Sigmoid colon (tissue), 7 donors: ENCODE results near the gene PRKCA. TPM values are rescaled to one million over a fixed set of nuclear protein-coding genes. Genes with fewer than 3 reads are reported as not detected.
"Not testable (repeated sequence)": the region's sequence is repeated elsewhere in the genome, so short reads cannot be mapped to it uniquely, and the experiment has no call there.

Experiments
- DNase-seq: peaks from one replicate; pipeline ENCODE4 v3.0.0-alpha.2; 2019
- H3K27ac ChIP-seq, 4 donors: fragments of 200-600 bp; sonication (generic); one replicate each; pipeline ENCODE4 v1.5.1; 2016 to 2019; ENCODE audit warnings: mild to moderate bottlenecking in 1 of 4
- H3K27me3 ChIP-seq, 3 donors: fragments of 200-600 bp; sonication (generic); one replicate each; pipeline ENCODE4 v1.5.1; 2019; ENCODE audit warnings: mild to moderate bottlenecking in 1 of 3
- H3K36me3 ChIP-seq, 4 donors: fragments of 200-600 bp; sonication (generic); one replicate each; pipeline ENCODE4 v1.5.1; 2016 to 2019
- H3K4me1 ChIP-seq, 4 donors: fragments of 200-600 bp; sonication (generic); one replicate each; pipeline ENCODE4 v1.5.1; 2017 to 2019
- H3K4me3 ChIP-seq, 4 donors: fragments of 200-600 bp; sonication (generic); one replicate each; pipeline ENCODE4 v1.5.1; 2017 to 2019; ENCODE audit warnings: mild to moderate bottlenecking in 2 of 4, moderate library complexity in 1 of 4
- H3K9me3 ChIP-seq, 4 donors: fragments of 200-600 bp in 3 of 4; sonication (generic) in 3 of 4; one replicate each; pipeline versions ENCODE4 v1.5.1 to v1.6.1; 2013 to 2019
- CTCF ChIP-seq, 4 experiments: fragments of 450-650 bp in 3 of 4; fragments of 200-600 bp in 1 of 4; IDR thresholded peaks; one replicate each; pipeline ENCODE4 v1.5.1; 2016 to 2019; ENCODE audit warnings: antibody characterized with exemption in 4 of 4, mild to moderate bottlenecking in 3 of 4, moderate library complexity in 2 of 4
- EP300 ChIP-seq, 4 donors: sonication (generic); formaldehyde crosslinking; IDR thresholded peaks; one replicate each; pipeline ENCODE4 v1.6.1; 2017; ENCODE audit warnings: antibody characterized with exemption in 4 of 4
- POLR2A ChIP-seq, 2 donors: fragments of 450-650 bp; IDR thresholded peaks; one replicate each; pipeline ENCODE4 v1.6.1; 2016; ENCODE audit warnings: antibody characterized with exemption in 2 of 2, mild to moderate bottlenecking in 2 of 2, moderate library complexity in 2 of 2
- POLR2AphosphoS5 ChIP-seq, 4 donors: sonication (generic); formaldehyde crosslinking; IDR thresholded peaks; one replicate each; pipeline ENCODE4 v1.6.1; 2017; ENCODE audit warnings: antibody characterized with exemption in 4 of 4
- WGBS, 2 donors: extraction: QIAGEN DNeasy Blood & Tissue Kit; methylation state at CpG; one replicate each; pipeline ENCODE4 v1.1.7; 2013; 5-methylcytosine and 5-hydroxymethylcytosine counted together
- intact Hi-C: fragments of 100-400 bp; cut with DNase I; formaldehyde crosslinking; loops from one replicate; pipeline ENCODE4 v1.15.1; 2023
- polyA plus RNA-seq, 3 donors: library from polyadenylated mRNA; stranded (reverse); fragments of 200-250 nt; gene quantifications; one replicate each; pipeline ENCODE4 v1.2.3, GENCODE V29; 2013
- total RNA-seq, 4 donors: library from RNA; depleted of rRNA; stranded (reverse); fragments of >200 nt; gene quantifications; one replicate each; pipeline ENCODE4 v1.1.0, GENCODE V29; 2016
- donor health status: healthy with polysubstance abuse.
- donor health status: Bipolar disorder and iron deficiency.
- donor health status: healthy.

The PRKCA gene
- total and polyA plus RNA-seq, 7 donors, result 6.6 to 58.4 (median 42.6) TPM

GRCh38 chr17:66292353-66292752 is 10.1 kb upstream of the PRKCA start:
- WGBS, 2 donors, result 30 to 88% methylated on average over 3 of the region's 3 CpGs
- intact Hi-C loops, result no loop called here
- Histone ChIP-seq H3K27ac (no peak overlapping the region), H3K36me3 (no peaks in the 10 kb centered on the region), H3K4me1 (no peaks in the 10 kb centered on the region), H3K27me3 (no peaks in the 10 kb centered on the region), H3K4me3 (no peak overlapping the region), H3K9me3 (no peaks in the 10 kb centered on the region)
- DNase-seq, result no peak
- no peak for TF ChIP-seq POLR2AphosphoS5 (IDR thresholded peaks at IDR 0.05)
- no peak for TF ChIP-seq POLR2A (IDR thresholded peaks at IDR 0.05)
- TF ChIP-seq EP300 (IDR thresholded peaks at IDR 0.05), result no peak
- TF ChIP-seq CTCF (IDR thresholded peaks at IDR 0.05), result no peak

- DNase-seq, result no peak
- no peak overlapping the region for H3K4me3 ChIP-seq
- H3K9me3 ChIP-seq, result no peaks in the 10 kb centered on the region
- peaks cover 0 to 5% (median 2%) of the 10 kb centered on the region in 4 donors for H3K4me1 ChIP-seq
- no peaks in the 10 kb centered on the region for H3K36me3 ChIP-seq
- 42 to 80% methylated on average over 6 of the region's 6 CpGs for WGBS, 2 donors
- no peak overlapping the region for H3K27ac ChIP-seq
- TF ChIP-seq EP300 (IDR thresholded peaks at IDR 0.05) (no peak), CTCF (IDR thresholded peaks at IDR 0.05) (no peak), POLR2A (IDR thresholded peaks at IDR 0.05) (no peak), POLR2AphosphoS5 (IDR thresholded peaks at IDR 0.05) (no peak)
- no peaks in the 10 kb centered on the region for H3K27me3 ChIP-seq
- intact Hi-C loops, result no loop called here
Measured at GRCh38 chr17:66296289-66296725, 6.1 kb upstream of the PRKCA start.

GRCh38 chr17:66297443-66297842 is 5.0 kb upstream of the PRKCA start:
- H3K36me3 ChIP-seq, H3K4me3 ChIP-seq, H3K27ac ChIP-seq, intact Hi-C loops, H3K9me3 ChIP-seq, H3K27me3 ChIP-seq, DNase-seq: not testable (repeated sequence)
- WGBS, 2 donors, result 93 to 94% methylated on average over 9 of the region's 9 CpGs
- peaks cover 0 to 11% (median 8%) of the 10 kb centered on the region in 4 donors for H3K4me1 ChIP-seq

GRCh38 chr17:66299711-66300110 is 2.7 kb upstream of the PRKCA start:
- Histone ChIP-seq H3K4me3 (no peak overlapping the region), H3K4me1 (peaks cover 0 to 18% (median 11%) of the 10 kb centered on the region in 4 donors), H3K9me3 (no peaks in the 10 kb centered on the region), H3K27ac (no peak overlapping the region), H3K27me3 (no peaks in the 10 kb centered on the region), H3K36me3 (no peaks in the 10 kb centered on the region)
- TF ChIP-seq POLR2AphosphoS5 (IDR thresholded peaks at IDR 0.05) (no peak), CTCF (IDR thresholded peaks at IDR 0.05) (no peak), POLR2A (IDR thresholded peaks at IDR 0.05) (no peak), EP300 (IDR thresholded peaks at IDR 0.05) (no peak)
- no peak for DNase-seq
- intact Hi-C loops, result loop anchor here (5.0 to 10.0 kb wide), 7 partner anchors 48 to 373 kb away; no protein-coding TSS in a partner anchor
- 97 to 98% methylated on average over 4 of the region's 4 CpGs for WGBS, 2 donors

GRCh38 chr17:66300956-66301355 is 1.5 kb upstream of the PRKCA start:
- WGBS, 2 donors, result 78 to 80% methylated on average over 8 of the region's 8 CpGs
- intact Hi-C loops, result loop anchor here (5.0 to 10.0 kb wide), 7 partner anchors 46 to 371 kb away; no protein-coding TSS in a partner anchor
- H3K9me3 ChIP-seq, result no peaks in the 10 kb centered on the region
- no peak for DNase-seq
- H3K27me3 ChIP-seq, result no peaks in the 10 kb centered on the region
- H3K36me3 ChIP-seq, result no peaks in the 10 kb centered on the region
- peaks cover 0 to 22% (median 14%) of the 10 kb centered on the region in 4 donors for H3K4me1 ChIP-seq
- no peak overlapping the region for H3K27ac ChIP-seq
- TF ChIP-seq CTCF (IDR thresholded peaks at IDR 0.05) (no peak), POLR2AphosphoS5 (IDR thresholded peaks at IDR 0.05) (no peak), POLR2A (IDR thresholded peaks at IDR 0.05) (no peak), EP300 (IDR thresholded peaks at IDR 0.05) (no peak)
- peak overlapping the region in 1 of 4 donors; percentile 90 for H3K4me3 ChIP-seq
